Muscle of leg (tissue), 16 donors: Measurements from ENCODE around the gene CAV3. TPM values are rescaled to one million over a fixed set of nuclear protein-coding genes. Genes with fewer than 3 reads are reported as not detected.
"Not testable (repeated sequence)": the region's sequence is repeated elsewhere in the genome, so short reads cannot be mapped to it uniquely, and the experiment has no call there.

Source experiments
- DNase-seq: peaks from one replicate; pipeline ENCODE4 v3.0.0; 2013
- H3K27ac ChIP-seq: one replicate; pipeline ENCODE4 v1.5.1; 2013; ENCODE audit warnings: mild to moderate bottlenecking, low read length, control low read depth
- H3K27me3 ChIP-seq: one replicate; pipeline ENCODE4 v1.6.1; 2013; ENCODE audit warnings: low read length; ENCODE audit not compliant: control insufficient read depth, insufficient read depth
- H3K36me3 ChIP-seq: one replicate; pipeline ENCODE4 v1.6.1; 2013; ENCODE audit warnings: low read length; ENCODE audit not compliant: control insufficient read depth, insufficient read depth
- H3K4me1 ChIP-seq: one replicate; pipeline ENCODE4 v1.6.1; 2013; ENCODE audit warnings: low read length; ENCODE audit not compliant: control insufficient read depth, insufficient read depth
- H3K4me3 ChIP-seq: one replicate; pipeline ENCODE4 v1.5.1; 2013; ENCODE audit warnings: low read length, control low read depth
- H3K9me3 ChIP-seq: replicated peaks from 2 replicates; pipeline ENCODE4 v1.6.1; 2013; ENCODE audit warnings: low read depth, low read length; ENCODE audit not compliant: control insufficient read depth
- WGBS: methylation state at CpG from one replicate; pipeline ENCODE4 v1.1.5; 2013; ENCODE audit warnings: missing lambda C conversion rate; ENCODE audit not compliant: insufficient coverage; 5-methylcytosine and 5-hydroxymethylcytosine counted together
- long read RNA-seq, 11 donors: transcript quantifications; one replicate each; lab custom pipeline, GENCODE V29; 2026
- polyA plus RNA-seq, 8 donors: library from polyadenylated mRNA; unstranded; fragments of 120-200 nt; gene quantifications; one replicate each; pipeline versions ENCODE4 v1.2.1 to v1.2.3, GENCODE V29; 2013; ENCODE audit warnings: inconsistent platforms in 1 of 8, low replicate concordance in 1 of 8; ENCODE audit not compliant: insufficient read length in 8 of 8, insufficient read depth in 1 of 8
- total RNA-seq: library from RNA; stranded (reverse); fragments of 120-200 nt; gene quantifications from one replicate; pipeline ENCODE4 v1.2.4, GENCODE V29; 2013

The CAV3 gene
- total RNA-seq (282 TPM), polyA plus RNA-seq (100 to 1,000 TPM; 160 to 343 (median 250) TPM)
- long read RNA-seq, donor 1, transcript CAV3-201 (2 exons, 1,431 nt) = major isoform, 94 of 94 reads
- long read RNA-seq, donor 1, partial matches to known transcripts = 0 of 94 reads
- long read RNA-seq, donor 1, other reads (novel, unspliced or antisense) = 0 of 94 reads
- long read RNA-seq, donor 2, transcript CAV3-201 (2 exons, 1,431 nt) = major isoform, 13 of 13 reads
- long read RNA-seq, donor 2, partial matches to known transcripts = 0 of 13 reads
- long read RNA-seq, donor 2, other reads (novel, unspliced or antisense) = 0 of 13 reads
- long read RNA-seq, donor 3, transcript CAV3-201 (2 exons, 1,431 nt) = major isoform, 246 of 250 reads
- long read RNA-seq, donor 3, partial matches to known transcripts = 0 of 250 reads
- long read RNA-seq, donor 3, other reads (novel, unspliced or antisense) = 0 of 250 reads
- long read RNA-seq, donor 4, transcript CAV3-201 (2 exons, 1,431 nt) = major isoform, 101 of 108 reads
- long read RNA-seq, donor 4, partial matches to known transcripts = 0 of 108 reads
- long read RNA-seq, donor 4, other reads (novel, unspliced or antisense) = 0 of 108 reads
- long read RNA-seq, donor 5, transcript CAV3-202 (3 exons, 1,260 nt) = minor isoform, 7 of 263 reads
- long read RNA-seq, donor 5, transcript CAV3-201 (2 exons, 1,431 nt) = major isoform, 254 of 263 reads
- long read RNA-seq, donor 5, partial matches to known transcripts = 0 of 263 reads
- long read RNA-seq, donor 5, other reads (novel, unspliced or antisense) = 0 of 263 reads
- long read RNA-seq, donor 6, transcript CAV3-203 (3 exons, 680 nt) = minor isoform, 7 of 320 reads
- long read RNA-seq, donor 6, transcript CAV3-201 (2 exons, 1,431 nt) = major isoform, 309 of 320 reads
- long read RNA-seq, donor 6, partial matches to known transcripts = 0 of 320 reads
- long read RNA-seq, donor 6, other reads (novel, unspliced or antisense) = 0 of 320 reads
- long read RNA-seq, donor 7, transcript CAV3-201 (2 exons, 1,431 nt) = major isoform, 153 of 157 reads
- long read RNA-seq, donor 7, partial matches to known transcripts = 0 of 157 reads
- long read RNA-seq, donor 7, other reads (novel, unspliced or antisense) = 0 of 157 reads
- long read RNA-seq, donor 8, transcript CAV3-201 (2 exons, 1,431 nt) = major isoform, 94 of 99 reads
- long read RNA-seq, donor 8, partial matches to known transcripts = 0 of 99 reads
- long read RNA-seq, donor 8, other reads (novel, unspliced or antisense) = 0 of 99 reads
- long read RNA-seq, donor 9, transcript CAV3-201 (2 exons, 1,431 nt) = major isoform, 130 of 134 reads
- long read RNA-seq, donor 9, partial matches to known transcripts = 0 of 134 reads
- long read RNA-seq, donor 9, other reads (novel, unspliced or antisense) = 0 of 134 reads
- long read RNA-seq, donor 10, transcript CAV3-201 (2 exons, 1,431 nt) = major isoform, 189 of 190 reads
- long read RNA-seq, donor 10, partial matches to known transcripts = 0 of 190 reads
- long read RNA-seq, donor 10, other reads (novel, unspliced or antisense) = 0 of 190 reads
- long read RNA-seq, donor 11, transcript CAV3-201 (2 exons, 1,431 nt) = major isoform, 157 of 186 reads
- long read RNA-seq, donor 11, partial matches to known transcripts = 27 of 186 reads
- long read RNA-seq, donor 11, other reads (novel, unspliced or antisense) = 0 of 186 reads

DNA sequence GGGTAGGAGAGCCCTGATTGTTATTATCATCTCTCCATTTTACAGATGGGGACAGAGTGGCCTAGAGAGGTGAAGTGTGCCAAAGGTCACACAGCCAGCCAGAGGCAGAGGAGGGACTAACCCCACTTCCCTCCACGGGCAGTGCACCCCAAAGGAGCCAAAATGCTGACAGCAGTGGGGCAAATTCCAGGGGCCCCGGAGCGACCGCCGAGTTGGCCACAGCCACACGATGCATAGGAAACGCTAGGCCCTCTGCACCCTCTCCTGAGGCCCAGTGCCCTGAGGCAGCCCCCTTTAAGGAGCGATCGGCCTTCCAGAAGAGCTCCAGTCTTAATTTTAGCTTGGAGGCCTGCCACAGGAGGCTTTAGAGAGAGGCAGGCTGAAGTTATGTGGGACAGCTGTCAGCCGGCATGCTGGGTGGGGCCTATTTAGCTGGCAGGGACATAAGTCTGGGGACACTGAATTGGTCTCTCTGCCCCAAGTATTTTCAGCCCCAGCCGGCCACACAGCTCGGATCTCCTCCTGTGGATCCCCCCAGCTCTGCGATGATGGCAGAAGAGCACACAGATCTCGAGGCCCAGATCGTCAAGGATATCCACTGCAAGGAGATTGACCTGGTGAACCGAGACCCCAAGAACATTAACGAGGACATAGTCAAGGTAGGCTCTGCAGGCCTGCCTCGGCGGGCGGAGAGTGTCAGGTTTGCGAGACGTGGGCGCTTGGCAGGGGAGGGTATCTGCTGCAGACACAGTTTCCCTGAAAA, at the start of gene CAV3:
Gene CAV3 (plus strand): TSS at position 471 of the 763 bp plus-strand sequence. CDS start 75 bp downstream, at position 546.
- WGBS = 30% methylated on average over 16 of the region's 23 CpGs
- peak within 1 kb of the TSS; percentile 92 for H3K27ac ChIP-seq
- DNase-seq = peak; percentile 94
- H3K4me1 ChIP-seq = peaks cover 44% of the 10 kb centered on the region
- H3K4me3 ChIP-seq = peak within 1 kb of the TSS; percentile 61
- H3K9me3 ChIP-seq = no peaks in the 10 kb centered on the region
- H3K27me3 ChIP-seq = no peaks in the 10 kb centered on the region
- no peaks in the 10 kb centered on the region for H3K36me3 ChIP-seq

DNA sequence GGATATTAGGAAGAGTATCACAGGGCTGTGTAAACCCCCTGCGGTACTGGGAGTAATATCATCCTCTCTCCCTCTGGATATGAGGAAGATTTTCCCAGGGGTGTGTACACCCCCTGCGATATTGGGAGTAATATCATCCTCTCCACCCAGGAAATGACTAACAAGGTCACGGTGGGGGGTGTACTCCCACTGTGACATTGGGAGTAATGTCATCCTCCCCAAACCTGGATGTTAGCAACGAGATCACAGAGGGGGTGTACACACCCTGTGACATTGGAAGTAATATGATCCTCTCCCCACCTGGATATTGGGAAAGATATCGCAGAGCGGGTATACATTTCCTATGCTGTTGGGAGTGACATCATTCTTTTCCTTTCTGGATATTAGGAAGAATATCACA, 48.6 kb upstream of the CAV3 start:
- H3K27ac ChIP-seq, H3K9me3 ChIP-seq, H3K4me1 ChIP-seq, H3K36me3 ChIP-seq, H3K27me3 ChIP-seq, H3K4me3 ChIP-seq, DNase-seq: not testable (repeated sequence)
- no CpG with 5 or more reads among the region's 6 CpGs for WGBS

DNA sequence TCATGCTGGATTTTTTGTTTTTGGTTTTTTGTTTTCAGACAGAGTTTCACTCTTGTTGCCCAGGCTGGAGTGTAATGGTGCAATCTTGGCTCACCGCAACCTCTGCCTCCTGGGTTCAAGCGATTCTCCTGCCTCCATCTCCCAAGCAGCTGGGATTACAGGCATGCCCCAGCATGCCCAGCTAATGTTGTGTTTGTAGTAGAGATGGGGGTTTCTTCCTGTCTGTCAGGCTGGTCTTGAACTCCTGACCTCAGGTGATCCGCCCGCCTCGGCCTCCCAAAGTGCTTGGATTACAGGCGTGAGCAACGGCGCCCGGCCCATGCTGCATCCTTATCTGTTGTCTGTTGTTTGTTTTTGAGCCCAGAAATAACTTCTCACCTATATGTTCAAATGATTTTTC, 42.3 kb upstream of the CAV3 start:
- no CpG with 5 or more reads among the region's 9 CpGs for WGBS
- DNase-seq, H3K9me3 ChIP-seq, H3K27me3 ChIP-seq, H3K4me1 ChIP-seq, H3K36me3 ChIP-seq, H3K27ac ChIP-seq, H3K4me3 ChIP-seq: not testable (repeated sequence)

DNA sequence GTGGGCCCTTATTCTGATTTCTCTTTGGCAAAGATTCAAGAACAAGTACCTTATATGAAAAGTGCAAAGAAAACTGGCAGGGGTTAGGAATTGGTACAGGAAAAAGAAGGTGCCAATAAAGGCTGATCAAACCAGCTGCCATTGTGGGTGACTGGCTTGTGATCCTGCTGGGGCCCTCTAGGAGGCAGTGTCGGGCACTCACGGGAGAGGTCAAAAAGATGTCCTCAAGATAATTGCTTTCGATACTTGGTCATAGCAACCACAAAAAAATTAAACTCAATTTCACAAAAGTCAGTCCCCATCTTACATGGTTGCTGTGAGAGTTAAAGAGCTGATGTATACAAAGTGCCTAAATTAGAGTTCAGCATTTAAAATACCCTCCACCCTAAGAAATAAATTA, 31.0 kb upstream of the CAV3 start:
- Histone ChIP-seq H3K27me3 (no peaks in the 10 kb centered on the region), H3K27ac (no peak overlapping the region), H3K36me3 (no peaks in the 10 kb centered on the region), H3K4me1 (no peaks in the 10 kb centered on the region), H3K4me3 (no peak overlapping the region), H3K9me3 (peaks cover 8% of the 10 kb centered on the region)
- DNase-seq = no peak
- WGBS = no CpG with 5 or more reads among the region's 3 CpGs

DNA sequence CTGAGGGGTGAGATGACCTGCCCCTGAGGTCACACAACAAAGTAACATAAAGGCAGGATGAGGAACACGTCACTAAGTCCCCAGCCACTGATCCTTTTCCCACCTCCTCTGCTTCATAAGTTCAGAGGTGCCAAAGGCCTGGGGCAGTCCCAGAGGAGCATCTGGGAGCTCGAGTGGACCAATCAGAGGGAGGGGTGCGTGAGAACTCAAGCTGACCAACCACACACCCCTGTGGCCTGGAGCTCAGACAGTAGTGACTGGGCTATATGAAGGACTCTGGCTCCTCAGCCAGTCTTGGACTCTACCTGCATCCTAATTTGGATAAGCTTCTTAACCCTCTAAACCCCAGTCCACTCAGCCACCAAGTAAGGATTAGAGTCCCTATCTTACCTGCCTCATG, 28.0 kb upstream of the CAV3 start:
- WGBS = no CpG with 5 or more reads among the region's 3 CpGs
- no peak for DNase-seq
- Histone ChIP-seq H3K36me3 (no peaks in the 10 kb centered on the region), H3K4me1 (peaks cover 13% of the 10 kb centered on the region), H3K4me3 (no peak overlapping the region), H3K27ac (no peak overlapping the region), H3K27me3 (no peaks in the 10 kb centered on the region), H3K9me3 (no peaks in the 10 kb centered on the region)

DNA sequence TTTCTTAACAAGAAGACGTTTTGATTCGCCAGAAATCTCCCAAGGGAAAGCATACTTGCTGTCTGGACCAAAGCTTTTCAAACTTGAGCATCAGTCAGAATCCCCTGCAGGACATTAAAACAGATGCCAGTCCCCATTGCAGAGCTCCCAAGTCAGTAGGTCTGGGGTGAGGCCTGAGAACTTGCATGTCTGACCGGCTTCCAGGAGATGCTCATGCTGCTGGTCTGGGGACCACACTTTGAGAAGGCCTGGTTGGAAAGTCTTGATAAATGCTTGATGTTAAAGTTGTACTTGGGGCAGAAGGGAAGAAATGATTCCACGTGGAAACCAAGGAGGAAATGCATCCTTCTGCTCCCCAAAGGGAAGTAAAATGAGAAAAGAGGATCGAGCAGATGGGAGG, 24.3 kb upstream of the CAV3 start:
- Histone ChIP-seq H3K36me3 (no peaks in the 10 kb centered on the region), H3K9me3 (no peaks in the 10 kb centered on the region), H3K27me3 (no peaks in the 10 kb centered on the region), H3K4me3 (no peak overlapping the region), H3K27ac (no peak overlapping the region), H3K4me1 (peaks cover 48% of the 10 kb centered on the region)
- WGBS = 44% methylated on average over 4 of the region's 5 CpGs
- no peak for DNase-seq

DNA sequence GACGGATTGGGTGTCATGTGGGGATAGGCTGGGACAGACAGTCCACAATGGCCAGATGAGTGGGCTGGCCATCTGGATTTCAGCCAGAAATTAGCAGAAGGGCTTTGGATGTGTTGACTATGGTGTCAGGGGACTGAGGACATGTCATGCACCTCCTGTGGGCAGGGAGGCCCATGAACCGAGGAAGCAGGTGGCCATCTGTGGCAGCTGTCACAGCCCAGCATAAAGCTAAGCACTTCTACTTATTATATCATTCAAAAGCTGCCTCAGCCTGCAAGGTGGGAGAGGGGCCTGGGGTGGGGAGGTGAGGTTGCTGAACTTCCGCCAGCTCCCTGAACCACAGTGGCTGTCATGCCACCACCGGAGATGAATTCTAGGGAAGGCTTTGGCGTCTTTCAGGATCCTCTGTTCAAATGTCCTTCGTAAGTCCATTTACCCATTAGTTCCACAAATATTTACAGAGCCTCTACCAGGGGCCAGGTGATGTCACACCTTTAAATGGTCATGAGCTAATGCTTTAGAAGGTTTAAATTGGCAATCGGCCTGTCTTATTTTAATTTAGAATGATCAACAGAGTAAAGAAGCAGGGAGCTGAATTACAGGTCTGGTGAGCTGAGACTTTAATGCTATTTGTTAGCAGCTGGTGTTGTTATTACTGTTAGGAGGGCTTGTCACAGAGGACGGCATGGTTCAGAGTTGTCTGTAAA, 23.6 kb upstream of the CAV3 start:
- peak overlapping the region; percentile 31 for H3K27ac ChIP-seq
- H3K27me3 ChIP-seq = no peaks in the 10 kb centered on the region
- no peak overlapping the region for H3K4me3 ChIP-seq
- H3K9me3 ChIP-seq = no peaks in the 10 kb centered on the region
- no peaks in the 10 kb centered on the region for H3K36me3 ChIP-seq
- DNase-seq = peak; percentile 29
- WGBS = 78% methylated on average over 4 of the region's 8 CpGs
- peaks cover 50% of the 10 kb centered on the region for H3K4me1 ChIP-seq

DNA sequence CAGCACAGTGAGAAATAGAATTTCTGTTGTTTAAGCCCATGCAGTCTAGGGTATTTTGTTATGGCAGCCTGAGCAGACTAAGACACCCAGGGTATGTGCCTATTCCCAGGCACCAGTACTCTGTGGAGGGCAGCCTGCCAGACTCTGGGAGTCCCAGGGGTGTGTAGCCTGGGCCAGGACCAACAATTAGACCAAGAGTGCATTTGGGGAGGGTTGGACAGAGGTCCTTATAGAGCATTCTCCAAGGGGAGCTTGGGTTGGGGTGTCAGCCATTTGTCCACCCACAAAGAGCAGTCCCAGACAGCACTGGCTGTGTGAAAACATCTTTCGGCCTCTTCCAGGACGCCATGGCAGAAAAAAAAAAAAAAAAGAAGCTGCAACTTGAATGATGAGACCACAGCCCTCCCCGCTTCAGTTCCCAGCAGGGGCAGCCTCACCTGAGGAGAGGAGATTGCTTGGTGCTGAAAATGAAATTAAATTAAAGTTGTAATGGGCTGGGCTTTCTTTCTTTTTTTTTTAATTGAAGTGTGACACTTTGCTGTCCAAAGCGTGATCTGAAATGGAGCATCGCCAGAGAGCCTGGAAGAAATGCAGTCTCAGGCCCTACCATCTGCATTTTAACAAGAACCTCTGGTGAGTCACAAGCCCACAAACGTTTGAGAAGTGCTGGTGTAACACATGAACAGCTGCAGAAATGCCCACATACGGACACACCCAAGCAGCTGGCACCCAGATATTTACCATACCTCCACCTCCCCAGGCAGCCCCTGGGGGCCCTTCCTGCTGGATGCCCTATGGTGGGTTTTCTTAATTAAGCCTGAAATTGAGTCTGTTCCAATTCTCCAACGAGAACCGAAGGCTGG, 21.3 kb upstream of the CAV3 start:
- H3K4me1 ChIP-seq = peaks cover 50% of the 10 kb centered on the region
- peak overlapping the region; percentile 84 for H3K27ac ChIP-seq
- no peaks in the 10 kb centered on the region for H3K36me3 ChIP-seq
- no peaks in the 10 kb centered on the region for H3K9me3 ChIP-seq
- 42% methylated on average over 4 of the region's 9 CpGs for WGBS
- peak; percentile 74 for DNase-seq
- no peaks in the 10 kb centered on the region for H3K27me3 ChIP-seq
- no peak overlapping the region for H3K4me3 ChIP-seq
